ENCODE results near the gene CTNND2.

Gene CTNND2

DNA sequence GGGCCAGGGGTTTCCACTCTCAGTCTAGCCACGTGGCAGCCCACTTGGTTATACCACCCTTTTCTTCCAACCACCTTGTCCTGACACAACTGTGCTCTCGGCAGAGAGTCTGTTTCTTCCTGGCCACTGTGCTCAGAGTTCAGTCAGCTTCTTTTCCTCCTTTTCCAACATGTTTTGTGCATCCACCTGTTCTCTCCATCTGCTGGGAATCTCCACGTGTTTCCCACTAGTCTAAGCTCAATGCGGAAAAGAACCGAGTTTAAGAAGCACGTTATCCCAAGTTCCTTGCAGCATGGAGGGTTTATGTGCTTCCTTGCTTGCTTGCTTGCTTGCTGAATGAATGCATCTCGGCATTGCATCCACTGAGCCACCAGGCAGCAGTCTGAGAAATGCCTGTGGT, 599.6 kb downstream of the CTNND2 start:
- DNase-seq = no peak

GRCh38 chr5:11302663-11303062, 601.6 kb downstream of the CTNND2 start:
- no peak for DNase-seq

DNA sequence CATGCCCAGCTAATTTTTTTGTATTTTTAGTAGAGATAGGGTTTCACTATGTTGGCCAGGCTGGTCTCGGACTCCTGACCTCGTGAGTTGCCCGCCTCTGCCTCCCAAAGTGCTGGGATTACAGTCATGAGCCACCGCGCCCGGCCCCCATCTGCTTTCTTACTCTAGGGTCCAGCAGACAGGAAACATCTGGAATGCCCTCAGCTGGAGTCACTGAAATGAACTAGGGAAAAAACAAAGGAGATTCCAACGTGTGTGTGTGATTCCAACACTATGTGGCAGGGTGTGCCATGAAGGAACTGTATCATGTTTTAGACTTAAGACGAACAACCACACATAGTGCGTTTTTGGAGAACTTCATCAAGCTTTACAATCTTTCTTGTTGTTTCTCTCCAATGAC, 603.1 kb downstream of the CTNND2 start:
- no peak for DNase-seq

DNA sequence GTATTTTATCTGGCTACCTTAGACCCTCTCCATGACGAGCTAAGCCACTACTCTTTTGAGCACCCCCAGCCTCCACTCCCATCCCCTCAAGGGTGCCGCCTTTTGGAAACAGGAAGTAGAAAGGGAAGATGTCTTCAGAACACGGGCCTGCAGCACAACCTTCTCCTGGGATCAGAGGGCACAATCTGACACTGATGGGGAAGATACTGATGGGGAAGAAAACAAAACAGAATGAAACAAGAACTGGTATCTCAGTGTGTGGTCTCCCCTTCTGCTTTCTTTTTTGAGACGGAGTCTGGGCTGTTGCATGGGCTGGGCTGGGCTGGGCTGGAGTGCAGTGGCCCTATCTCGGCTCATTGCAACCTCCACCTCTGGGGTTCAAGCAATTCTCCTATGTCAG, 603.5 kb downstream of the CTNND2 start:
- no peak for DNase-seq

DNA sequence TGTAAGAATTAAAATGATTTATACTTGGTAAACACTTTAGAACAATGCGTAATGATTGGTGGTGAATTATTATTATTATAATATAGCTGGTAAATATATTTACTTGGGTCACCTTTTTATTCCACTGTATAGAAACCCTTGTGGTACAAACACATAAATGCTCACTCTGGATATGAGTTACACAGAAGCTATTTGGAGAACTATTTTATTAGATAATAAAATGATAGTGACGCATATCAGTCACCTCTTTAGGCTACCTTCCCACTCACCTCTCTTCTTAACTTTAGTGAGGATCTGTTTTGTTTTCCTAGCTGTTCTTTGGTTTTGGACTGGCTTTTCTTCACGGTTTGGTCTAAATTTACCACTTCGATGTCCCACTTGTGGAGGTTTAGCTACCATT, 605.4 kb downstream of the CTNND2 start:
- no peak for DNase-seq

DNA sequence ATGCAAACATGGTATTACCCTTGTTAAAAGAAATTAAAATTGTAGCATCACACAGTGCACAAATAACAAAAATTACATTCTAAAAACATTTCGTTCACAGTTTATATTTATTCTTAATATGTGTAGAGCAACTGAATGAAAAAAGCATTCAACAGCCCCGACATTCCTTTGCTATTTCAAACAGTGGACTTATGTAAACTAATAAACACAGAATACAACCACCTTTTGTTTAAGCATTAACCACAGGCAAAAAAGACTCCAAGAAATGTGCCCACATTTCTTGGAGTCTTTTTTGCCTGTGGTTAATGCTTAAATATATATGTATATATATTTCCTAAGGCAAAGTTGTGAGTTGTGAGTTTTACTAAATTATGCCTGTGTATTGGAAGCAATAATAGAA, 610.7 kb downstream of the CTNND2 start:
- DNase-seq = no peak

GRCh38 chr5:11292648-11293356, 611.4 kb downstream of the CTNND2 start:
- no peak for DNase-seq

- no peak for DNase-seq
Measured at GRCh38 chr5:11289733-11290132, 614.5 kb downstream of the CTNND2 start.

DNA sequence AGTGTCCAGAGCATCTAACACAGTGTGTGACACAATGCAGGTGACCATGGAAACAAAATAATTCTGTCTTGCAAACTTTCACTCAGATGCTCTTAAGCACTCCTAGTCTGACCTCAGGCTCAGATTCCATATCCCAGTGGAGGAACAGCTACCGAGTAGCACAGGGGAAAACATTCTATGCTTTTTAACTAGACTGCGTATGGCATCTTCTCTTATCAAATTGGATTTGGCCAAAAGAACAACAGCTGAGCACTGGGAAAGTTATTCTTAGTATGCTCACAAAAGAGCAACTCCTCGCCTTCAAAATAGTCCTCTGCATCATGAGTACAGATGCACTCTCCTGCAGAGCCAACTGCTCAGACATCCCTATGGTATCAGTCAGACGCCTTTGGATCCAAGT, 615.0 kb downstream of the CTNND2 start:
- DNase-seq = no peak

DNA sequence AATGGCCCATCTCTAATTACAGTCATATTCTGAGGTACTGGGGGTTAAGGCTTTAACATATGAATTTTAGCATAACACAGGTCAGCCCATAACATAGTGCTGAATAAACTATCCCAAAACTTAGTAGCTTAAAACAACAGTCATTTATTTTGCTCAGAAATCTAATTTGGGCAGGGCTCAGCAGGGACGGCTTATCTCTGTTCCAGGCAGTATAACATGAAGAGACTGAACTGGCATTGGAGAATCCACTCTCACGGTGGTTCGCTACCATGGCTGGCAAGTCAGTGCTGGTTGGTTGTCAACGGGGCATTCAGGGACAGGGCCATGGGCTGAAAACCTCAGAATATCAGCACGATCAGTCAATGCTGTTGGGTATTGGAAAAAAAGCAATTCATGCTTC, 622.4 kb downstream of the CTNND2 start:
- DNase-seq = no peak

DNA sequence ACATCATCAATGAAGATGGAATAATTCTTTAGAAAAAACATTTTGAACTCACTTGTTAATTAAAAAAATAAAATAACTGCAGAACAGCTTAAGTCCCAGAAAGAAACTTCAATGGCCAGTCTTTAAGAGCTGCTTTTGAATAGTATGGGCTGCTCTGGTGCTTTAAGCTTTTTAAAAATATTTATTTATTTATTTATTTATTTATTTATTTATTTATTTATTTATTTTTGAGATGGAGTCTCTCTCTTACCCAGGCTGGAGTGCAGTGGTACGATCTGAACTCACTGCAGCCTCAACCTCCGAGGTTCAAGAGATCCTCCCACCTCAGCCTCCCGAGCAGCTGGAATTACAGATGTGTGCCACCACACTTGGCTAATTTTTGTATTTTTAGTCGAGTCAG, 626.9 kb downstream of the CTNND2 start:
- DNase-seq = no peak

DNA sequence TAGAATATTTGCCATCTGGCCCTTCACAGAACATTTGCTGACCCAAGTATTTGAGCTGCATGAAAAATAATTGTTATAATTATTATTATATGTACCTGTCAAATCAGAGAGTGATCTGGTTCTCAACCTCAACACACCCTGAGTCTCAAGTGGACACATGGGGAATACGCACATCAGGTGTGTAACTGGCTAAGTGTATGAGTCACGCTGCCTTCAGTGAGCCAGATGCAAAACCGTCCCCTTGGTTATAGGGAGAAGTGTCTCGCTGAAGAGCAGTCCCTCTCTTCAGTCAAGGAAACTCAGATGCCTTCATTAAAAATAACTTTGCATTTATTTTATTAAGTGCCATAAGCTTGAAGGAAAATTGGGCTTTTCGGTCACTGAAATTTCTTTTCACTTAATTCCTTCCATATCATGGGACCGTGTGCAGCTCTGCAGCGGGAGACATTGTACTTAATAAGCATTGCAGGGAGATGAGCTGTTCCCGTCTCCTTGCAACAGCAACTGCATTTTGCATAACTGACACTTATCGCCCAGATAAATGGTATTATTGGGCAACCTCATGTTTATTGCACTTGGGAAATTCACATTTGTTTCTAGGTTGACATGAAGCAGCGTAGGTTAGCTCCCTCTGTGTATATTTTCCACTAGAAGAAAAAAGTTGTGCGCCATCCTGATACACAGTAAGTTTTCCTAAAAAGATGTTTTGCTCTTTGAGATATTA, 630.9 kb downstream of the CTNND2 start:
- no peak for DNase-seq

DNA sequence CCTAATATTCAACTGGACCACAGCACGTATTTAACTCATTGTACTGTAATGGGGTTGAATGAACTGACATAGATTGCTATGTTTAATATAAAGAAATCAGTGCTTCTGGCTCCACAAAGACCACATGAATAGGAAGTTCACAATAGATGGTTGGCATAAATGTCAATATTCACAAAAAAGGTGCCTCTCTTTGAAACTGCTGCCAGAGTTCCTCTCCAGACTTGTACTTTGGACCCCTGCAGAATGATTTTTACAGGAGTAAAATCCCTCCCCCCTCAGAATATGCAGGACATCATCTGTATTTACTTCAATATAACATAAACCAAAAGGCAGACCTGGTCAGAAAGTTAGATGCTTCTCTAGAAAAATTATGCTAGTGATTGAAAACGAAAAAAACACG, 634.7 kb downstream of the CTNND2 start:
- DNase-seq = no peak

- DNase-seq = no peak
Measured at GRCh38 chr5:11268891-11269290, 635.4 kb downstream of the CTNND2 start.

DNA sequence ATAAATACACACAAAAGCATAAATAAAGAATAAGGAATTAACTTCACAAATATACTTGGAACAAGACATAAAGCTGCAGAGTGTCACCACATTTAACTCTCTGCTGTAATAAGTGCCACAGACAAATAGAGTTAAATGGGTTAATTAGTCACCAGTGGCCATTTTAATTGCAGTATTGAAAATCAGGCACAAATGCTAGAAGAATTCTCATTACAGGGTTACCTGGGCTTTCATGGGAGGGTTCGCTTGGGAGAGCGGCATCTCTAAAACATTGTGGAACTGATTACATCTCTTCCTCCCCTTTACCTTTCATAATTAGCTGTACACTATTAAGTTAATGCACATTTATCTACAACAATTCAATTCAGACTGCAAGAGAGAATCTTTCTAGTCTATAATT, 637.9 kb downstream of the CTNND2 start:
- DNase-seq = no peak

DNA sequence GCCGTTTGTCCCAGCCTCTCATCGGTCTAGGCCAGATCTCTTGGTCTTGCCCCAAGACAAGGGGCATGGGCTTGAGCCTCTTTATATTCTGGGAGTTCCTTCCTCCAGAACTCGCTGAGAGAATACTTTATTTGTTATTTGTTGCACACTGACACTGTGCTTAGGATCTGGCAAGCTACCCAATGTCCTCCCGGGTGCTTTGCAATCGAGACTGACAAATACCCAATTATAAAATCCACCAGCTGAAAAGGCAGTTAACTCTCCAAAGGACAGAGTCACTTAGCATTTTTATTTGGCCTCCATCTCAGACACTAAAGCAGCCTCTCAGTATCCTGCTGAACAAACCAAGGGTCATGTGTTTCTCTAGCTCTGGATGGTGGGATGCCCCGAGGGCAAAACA, 643.0 kb downstream of the CTNND2 start:
- no peak for DNase-seq

- no peak for DNase-seq
Measured at GRCh38 chr5:11258001-11258400, 646.2 kb downstream of the CTNND2 start.

DNA sequence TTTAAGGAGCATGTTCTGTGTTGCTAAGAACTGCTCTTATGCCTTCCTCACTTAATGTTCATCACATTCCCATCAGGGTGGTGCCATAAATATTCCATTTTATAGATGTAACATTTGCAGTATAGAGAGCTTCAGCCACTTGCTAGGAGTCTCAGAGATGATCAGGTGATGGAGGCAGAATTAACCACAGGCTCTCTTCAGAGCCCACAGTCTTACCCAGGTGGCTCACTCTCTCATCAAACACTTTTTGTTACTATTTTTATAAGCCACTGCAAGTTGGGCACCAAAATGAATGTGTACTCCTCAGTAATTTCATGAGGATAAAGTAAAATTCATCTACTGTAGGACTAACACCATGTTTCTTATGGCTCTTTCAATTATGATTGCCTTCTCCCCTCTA, 651.7 kb downstream of the CTNND2 start:
- no peak for DNase-seq

GRCh38 chr5:11252075-11252474, 652.2 kb downstream of the CTNND2 start:
- DNase-seq = no peak

- no peak for DNase-seq
Measured at GRCh38 chr5:11251247-11251646, 653.0 kb downstream of the CTNND2 start.

- no peak for DNase-seq
Measured at GRCh38 chr5:11248966-11249365, 655.3 kb downstream of the CTNND2 start.

DNA sequence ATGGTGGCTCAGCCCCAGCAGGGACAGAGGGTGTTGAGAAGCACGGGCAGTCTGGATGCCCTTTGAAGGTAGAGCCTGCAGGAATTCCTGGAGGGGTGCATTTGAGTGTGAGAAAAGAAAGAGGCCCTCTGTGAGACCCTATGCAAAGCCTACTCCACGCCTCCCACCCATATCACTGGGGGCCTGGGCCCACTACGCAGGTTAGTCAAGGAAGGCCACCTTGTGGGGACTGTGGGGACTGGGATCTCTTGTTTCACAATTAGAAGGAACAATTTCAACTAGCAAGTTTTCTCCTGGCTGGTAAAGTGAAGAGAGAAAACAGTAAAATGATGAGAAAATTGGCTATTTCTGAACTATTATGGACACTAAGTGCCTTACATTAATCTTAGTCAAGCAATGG, 657.0 kb downstream of the CTNND2 start:
- DNase-seq = no peak

DNA sequence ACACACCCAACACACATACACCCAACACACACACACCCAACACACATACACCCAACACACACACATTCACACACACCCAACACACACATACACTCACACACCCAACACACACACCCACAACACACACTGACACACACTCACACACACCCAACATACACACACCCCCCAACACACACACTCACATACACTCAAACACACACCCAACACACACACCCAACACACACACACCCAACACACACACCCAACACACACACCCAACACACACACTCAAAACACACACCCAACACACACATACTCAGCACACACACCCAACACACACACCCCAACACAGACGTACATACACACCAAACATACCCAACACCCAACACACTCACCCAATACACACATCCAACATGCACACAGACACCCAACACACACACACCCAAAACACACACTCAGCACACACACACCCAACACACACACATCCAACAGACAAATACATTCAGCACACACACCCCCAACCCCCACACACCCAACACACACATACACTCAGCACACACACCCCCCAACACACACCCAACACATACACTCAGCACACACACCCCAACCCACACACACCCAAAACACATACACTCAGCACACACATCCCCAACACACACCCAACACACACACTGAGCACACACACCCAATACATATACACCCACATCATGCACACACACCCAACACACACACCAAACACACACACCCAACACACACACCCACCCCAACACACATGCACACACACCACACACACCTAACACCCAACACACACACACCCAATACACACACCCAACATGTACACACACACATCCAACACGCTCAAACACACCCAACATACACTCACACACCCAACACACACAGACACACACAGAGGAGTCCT, 663.7 kb downstream of the CTNND2 start:
- DNase-seq = no peak
